MM.1S (cell line): ENCODE results near the gene KIF16B.

Experiments used
- CTCF ChIP-seq: fragments of 300-600 bp; sonication (generic); IDR thresholded peaks from 2 replicates; pipeline ENCODE4 v1.5.1; 2016; ENCODE audit warnings: antibody characterized with exemption, low read length, mixed read lengths
- EZH2 ChIP-seq: fragments of 300-600 bp; sonication (generic); optimal IDR thresholded peaks from 2 replicates; pipeline ENCODE3; 2017; ENCODE audit warnings: low read depth, mild to moderate bottlenecking, antibody characterized with exemption, low read length, mixed read lengths
- EZH2phosphoT487 ChIP-seq: fragments of 300-600 bp; sonication (generic); IDR thresholded peaks from 2 replicates; pipeline ENCODE4 v1.6.1; 2018; ENCODE audit warnings: antibody characterized with exemption, low read length

DNA sequence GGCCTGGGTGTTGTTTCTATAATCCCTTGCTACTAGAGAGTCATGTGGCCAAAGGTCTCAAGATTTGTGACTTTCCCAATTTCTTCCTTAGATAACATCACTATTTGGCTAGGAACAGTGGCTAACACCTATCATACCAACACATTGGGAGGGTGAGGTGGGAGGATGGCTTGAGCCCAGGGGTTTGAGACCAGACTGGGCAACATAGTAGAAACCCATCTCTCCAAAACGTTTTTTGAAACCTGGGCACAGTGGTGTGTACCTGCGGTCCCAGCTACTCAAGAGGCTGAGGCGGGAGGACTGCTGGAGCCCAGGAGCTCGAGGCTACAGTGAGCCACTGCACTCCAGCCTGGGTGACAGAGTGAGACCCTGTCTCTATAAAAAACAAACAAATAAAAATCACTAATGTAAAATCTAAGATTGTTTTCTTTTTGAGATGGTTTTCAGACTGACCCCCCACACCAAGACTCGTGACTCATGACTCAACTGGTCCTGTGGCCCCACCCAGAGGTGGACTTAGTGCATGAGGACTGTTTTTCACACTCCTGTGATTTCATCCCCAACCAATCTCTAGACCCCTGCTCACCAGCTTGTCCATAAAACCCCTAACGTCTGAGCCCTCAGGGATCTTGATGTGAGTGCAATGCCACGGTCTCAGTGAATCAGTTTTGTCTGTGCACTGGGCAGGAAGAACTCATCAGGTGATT lies 48.3 kb upstream of the KIF16B start:
- TF ChIP-seq CTCF (no peak), EZH2 (no peak), EZH2phosphoT487 (no peak)
